ENCODE measurements around the gene COQ8A.

COQ8A gene

DNA sequence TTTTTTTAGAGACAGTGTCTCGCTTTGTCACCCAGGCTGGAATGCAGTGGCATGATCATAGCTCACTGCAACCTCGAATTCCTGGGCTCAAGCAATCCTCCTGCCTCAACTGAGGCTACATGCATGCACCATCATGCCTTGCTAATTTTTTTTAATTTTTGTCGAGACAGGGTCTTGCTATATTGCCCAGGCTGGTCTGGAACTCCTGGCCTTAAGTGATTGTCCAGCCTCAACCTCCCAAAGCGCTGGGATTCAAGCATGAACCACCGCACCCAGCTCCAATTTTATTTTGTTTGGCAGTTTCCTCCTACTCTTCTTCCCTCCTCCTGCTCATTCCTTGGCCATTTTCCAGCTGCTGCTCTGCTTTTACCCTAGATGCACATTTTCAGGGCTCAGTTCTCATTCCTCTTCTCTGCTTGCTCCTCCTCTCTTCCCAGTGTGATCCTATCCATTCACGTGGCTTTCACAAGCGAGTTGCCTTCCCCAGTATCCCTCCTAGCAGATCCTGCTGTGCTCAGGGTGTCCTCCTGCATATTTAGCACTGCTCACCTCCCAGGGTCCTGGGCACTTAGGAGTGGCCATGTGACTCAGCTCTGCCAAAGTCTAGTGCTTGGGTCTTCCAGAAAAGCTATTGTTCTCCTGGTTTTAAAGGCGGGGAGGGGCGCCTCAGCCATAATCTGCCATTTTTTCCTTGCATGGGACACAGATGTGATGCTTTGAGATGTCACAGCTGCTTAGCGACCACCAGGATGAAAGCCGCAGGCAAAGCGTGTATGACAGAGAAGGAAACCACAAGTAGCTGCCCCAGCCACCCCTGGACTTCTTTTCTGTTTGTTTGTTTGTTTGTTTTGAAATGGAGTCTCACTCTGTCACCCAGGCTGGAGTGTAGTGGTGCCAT, 36.0 kb upstream of the COQ8A start:
- TF ChIP-seq MYC (IDR thresholded peaks at IDR 0.05; ENCODE audit: low read depth, low read length) = no peak
- TF ChIP-seq POLR2A (IDR thresholded peaks at IDR 0.05; ENCODE audit: extremely low read depth, insufficient read length) = no peak
- TF ChIP-seq, protein P1, sequence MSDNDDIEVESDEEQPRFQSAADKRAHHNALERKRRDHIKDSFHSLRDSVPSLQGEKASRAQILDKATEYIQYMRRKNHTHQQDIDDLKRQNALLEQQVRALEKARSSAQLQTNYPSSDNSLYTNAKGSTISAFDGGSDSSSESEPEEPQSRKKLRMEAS (IDR thresholded peaks at IDR 0.05; ENCODE audit: low read depth, low read length) = no peak
- TF ChIP-seq, protein P2, sequence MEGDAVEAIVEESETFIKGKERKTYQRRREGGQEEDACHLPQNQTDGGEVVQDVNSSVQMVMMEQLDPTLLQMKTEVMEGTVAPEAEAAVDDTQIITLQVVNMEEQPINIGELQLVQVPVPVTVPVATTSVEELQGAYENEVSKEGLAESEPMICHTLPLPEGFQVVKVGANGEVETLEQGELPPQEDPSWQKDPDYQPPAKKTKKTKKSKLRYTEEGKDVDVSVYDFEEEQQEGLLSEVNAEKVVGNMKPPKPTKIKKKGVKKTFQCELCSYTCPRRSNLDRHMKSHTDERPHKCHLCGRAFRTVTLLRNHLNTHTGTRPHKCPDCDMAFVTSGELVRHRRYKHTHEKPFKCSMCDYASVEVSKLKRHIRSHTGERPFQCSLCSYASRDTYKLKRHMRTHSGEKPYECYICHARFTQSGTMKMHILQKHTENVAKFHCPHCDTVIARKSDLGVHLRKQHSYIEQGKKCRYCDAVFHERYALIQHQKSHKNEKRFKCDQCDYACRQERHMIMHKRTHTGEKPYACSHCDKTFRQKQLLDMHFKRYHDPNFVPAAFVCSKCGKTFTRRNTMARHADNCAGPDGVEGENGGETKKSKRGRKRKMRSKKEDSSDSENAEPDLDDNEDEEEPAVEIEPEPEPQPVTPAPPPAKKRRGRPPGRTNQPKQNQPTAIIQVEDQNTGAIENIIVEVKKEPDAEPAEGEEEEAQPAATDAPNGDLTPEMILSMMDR (IDR thresholded peaks at IDR 0.05; ENCODE audit: low read depth, low read length) = no peak
- no peak for DNase-seq (ENCODE audit: low read depth)

DNA sequence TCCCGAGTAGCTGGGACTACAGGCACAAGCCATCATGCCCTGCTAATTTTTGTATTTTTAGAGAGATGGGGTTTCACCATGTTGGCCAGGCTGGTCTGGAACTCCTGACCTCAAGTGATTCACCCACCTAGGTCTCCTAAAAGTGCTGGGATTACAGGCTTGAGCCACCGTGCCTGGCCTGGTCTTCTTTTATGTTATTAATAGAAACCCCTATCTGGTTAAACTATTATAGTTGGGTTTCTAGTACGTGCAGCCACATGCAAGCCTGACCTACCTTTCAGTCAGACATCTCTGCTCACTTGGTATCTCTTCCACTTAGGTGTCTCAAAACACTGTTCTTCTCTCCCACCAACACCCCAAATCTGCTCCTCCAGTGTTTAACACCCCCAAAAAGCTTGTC, 35.3 kb upstream of the COQ8A start:
- no peak for DNase-seq (ENCODE audit: low read depth)
- no peak overlapping the region for H3K4me3 ChIP-seq (ENCODE audit: low read depth, low read length)
- TF ChIP-seq MYC (IDR thresholded peaks at IDR 0.05; ENCODE audit: low read depth, low read length) (no peak), POLR2A (IDR thresholded peaks at IDR 0.05; ENCODE audit: extremely low read depth, insufficient read length) (no peak)
- TF ChIP-seq, protein P2 (IDR thresholded peaks at IDR 0.05; ENCODE audit: low read depth, low read length) = no peak
- TF ChIP-seq, protein P1 (IDR thresholded peaks at IDR 0.05; ENCODE audit: low read depth, low read length) = no peak

More for the DNA sequence above, 36.0 kb upstream of the COQ8A start:
- no peak overlapping the region for H3K4me3 ChIP-seq (ENCODE audit: low read depth, low read length)

DNA sequence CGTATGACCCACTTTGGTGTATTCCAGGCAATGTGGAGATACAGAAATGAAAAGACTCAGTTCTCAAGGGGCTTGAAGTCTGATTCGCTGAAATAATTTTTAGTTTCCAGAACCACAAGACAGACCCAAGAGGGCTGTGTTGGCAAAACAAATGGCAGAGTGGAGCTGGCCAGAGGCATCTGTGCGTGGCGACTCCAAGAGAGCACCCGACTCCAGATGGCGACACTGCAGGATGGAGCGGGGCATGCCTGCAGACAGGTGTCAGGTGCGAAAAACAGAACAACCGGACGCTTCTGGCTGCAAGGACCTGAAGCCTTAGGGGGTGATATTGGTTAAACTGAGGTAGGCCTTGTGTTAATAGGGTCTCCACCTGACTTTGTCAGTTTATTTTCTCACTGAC, 31.7 kb upstream of the COQ8A start:
- H3K4me3 ChIP-seq (ENCODE audit: low read depth, low read length) = no peak overlapping the region
- DNase-seq (ENCODE audit: low read depth) = no peak
- TF ChIP-seq MYC (IDR thresholded peaks at IDR 0.05; ENCODE audit: low read depth, low read length) = no peak
- TF ChIP-seq, protein P2 (IDR thresholded peaks at IDR 0.05; ENCODE audit: low read depth, low read length) = no peak
- TF ChIP-seq, protein P1 (IDR thresholded peaks at IDR 0.05; ENCODE audit: low read depth, low read length) = no peak
- TF ChIP-seq POLR2A (IDR thresholded peaks at IDR 0.05; ENCODE audit: extremely low read depth, insufficient read length) = no peak

DNA sequence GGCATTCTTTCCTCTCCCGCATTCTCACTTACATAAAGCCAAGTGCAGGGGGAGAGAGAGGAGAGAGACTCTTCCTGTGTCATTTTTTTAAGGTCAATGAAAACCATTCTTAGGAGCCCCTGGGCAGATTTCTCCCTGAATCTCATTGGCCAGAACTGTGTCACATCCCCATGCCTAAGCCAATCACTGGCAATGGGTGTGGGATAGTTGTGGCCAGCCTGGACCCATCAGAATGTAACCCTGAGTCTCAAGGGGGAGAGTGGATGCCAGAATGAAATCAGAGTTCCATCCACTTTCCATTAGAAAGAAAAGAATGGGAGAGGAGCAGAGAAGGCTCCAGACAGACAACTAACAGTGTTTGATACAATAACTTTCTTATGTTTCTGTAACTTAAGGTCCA, 31.2 kb upstream of the COQ8A start:
- H3K4me3 ChIP-seq (ENCODE audit: low read depth, low read length) = no peak overlapping the region
- DNase-seq (ENCODE audit: low read depth) = no peak
- TF ChIP-seq, protein P1 (IDR thresholded peaks at IDR 0.05; ENCODE audit: low read depth, low read length) = no peak
- TF ChIP-seq, protein P2 (IDR thresholded peaks at IDR 0.05; ENCODE audit: low read depth, low read length) = no peak
- TF ChIP-seq MYC (IDR thresholded peaks at IDR 0.05; ENCODE audit: low read depth, low read length) = no peak
- no peak for TF ChIP-seq POLR2A (IDR thresholded peaks at IDR 0.05; ENCODE audit: extremely low read depth, insufficient read length)

DNA sequence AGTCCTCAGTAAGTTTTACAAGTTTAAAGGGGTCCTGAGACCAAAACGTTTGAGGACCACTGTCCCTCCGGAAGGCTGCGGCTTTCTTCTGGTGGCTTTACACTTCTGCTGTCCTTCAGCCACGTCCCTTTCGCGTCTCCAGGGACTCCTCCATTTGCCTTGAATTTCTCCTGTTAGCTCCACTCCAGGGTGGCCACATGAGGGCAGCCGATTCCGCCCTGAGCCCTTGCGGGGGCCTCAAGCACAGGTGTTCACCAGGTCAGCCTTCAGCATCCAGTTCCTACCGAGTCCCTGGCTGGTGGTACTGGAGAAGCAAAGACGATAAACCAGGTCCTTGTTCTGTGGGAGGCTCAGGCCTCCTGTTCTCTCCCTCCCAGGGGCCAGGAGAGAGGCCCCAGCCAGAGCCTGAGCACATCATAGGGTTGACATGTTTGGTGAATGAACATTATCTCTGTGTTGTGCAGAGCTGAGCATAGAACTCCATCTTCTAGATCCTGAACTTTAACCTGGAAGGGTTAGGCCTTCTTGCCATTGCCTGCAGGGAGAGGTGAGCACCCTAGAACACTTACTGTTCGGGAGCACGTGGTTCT, 27.4 kb upstream of the COQ8A start:
- DNase-seq (ENCODE audit: low read depth) = peak; percentile 64
- no peak overlapping the region for H3K4me3 ChIP-seq (ENCODE audit: low read depth, low read length)
- no peak for TF ChIP-seq POLR2A (IDR thresholded peaks at IDR 0.05; ENCODE audit: extremely low read depth, insufficient read length)
- TF ChIP-seq, protein P2 (IDR thresholded peaks at IDR 0.05; ENCODE audit: low read depth, low read length) = peak; percentile 20

Measured in NB4 (cell line).